Sigmoid colon (tissue), 4 donors: Measurements from ENCODE around the gene DERA.

Experiments used
- EP300 ChIP-seq, 4 donors: sonication (generic); formaldehyde crosslinking; IDR thresholded peaks; one replicate each; pipeline ENCODE4 v1.6.1; 2017; ENCODE audit warnings: antibody characterized with exemption in 4 of 4
- POLR2AphosphoS5 ChIP-seq, 4 donors: sonication (generic); formaldehyde crosslinking; IDR thresholded peaks; one replicate each; pipeline ENCODE4 v1.6.1; 2017; ENCODE audit warnings: antibody characterized with exemption in 4 of 4
- TF ChIP-seq, protein P1 (sequence below), 4 experiments: fragments of 450-650 bp in 3 of 4; fragments of 200-600 bp in 1 of 4; IDR thresholded peaks; one replicate each; pipeline ENCODE4 v1.5.1; 2016 to 2019; ENCODE audit warnings: antibody characterized with exemption in 4 of 4, mild to moderate bottlenecking in 3 of 4, moderate library complexity in 2 of 4

DNA sequence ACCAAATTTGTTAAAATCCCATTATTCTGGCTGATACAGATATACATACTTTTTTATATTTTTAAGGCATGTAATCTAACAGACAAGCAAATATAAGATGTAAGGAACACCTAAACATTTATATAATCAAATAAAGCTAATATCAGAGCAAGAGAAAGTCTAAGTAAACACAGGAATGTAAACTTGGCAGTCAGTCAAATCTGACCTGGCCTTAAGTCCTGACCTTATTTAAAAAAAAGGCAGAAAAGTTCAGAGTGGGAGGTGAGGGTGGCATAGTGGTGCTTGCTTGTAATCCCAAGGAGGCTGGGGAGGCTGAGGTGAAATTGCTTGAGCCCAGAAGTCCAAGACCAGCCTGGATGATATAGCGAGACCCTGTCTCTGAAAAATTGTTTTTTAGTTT lies 152.6 kb downstream of the DERA start:
- TF ChIP-seq, protein P1, sequence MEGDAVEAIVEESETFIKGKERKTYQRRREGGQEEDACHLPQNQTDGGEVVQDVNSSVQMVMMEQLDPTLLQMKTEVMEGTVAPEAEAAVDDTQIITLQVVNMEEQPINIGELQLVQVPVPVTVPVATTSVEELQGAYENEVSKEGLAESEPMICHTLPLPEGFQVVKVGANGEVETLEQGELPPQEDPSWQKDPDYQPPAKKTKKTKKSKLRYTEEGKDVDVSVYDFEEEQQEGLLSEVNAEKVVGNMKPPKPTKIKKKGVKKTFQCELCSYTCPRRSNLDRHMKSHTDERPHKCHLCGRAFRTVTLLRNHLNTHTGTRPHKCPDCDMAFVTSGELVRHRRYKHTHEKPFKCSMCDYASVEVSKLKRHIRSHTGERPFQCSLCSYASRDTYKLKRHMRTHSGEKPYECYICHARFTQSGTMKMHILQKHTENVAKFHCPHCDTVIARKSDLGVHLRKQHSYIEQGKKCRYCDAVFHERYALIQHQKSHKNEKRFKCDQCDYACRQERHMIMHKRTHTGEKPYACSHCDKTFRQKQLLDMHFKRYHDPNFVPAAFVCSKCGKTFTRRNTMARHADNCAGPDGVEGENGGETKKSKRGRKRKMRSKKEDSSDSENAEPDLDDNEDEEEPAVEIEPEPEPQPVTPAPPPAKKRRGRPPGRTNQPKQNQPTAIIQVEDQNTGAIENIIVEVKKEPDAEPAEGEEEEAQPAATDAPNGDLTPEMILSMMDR (IDR thresholded peaks at IDR 0.05): no peak
- TF ChIP-seq POLR2AphosphoS5 (IDR thresholded peaks at IDR 0.05): no peak
- no peak for TF ChIP-seq EP300 (IDR thresholded peaks at IDR 0.05)
